Activated CD4-positive, alpha-beta T cell treated with anti-CD3 and anti-CD28 coated beads, Interleukin-2, amount 10 ng/mL, durations not matched to agents 7 days and 5 days (primary cell): ENCODE data around the gene PGF. TPM values are rescaled to one million over a fixed set of nuclear protein-coding genes. Genes with fewer than 3 reads are reported as not detected.

Experiments
- CTCF ChIA-PET: fragments of 350-600 bp; sonication (Branson Sonifier 250); formaldehyde crosslinking; loops from one replicate; lab custom pipeline; 2021; ENCODE audit warnings: antibody characterized with exemption; lab: Charles Lee
- POLR2A ChIA-PET: fragments of 350-600 bp; sonication (Branson Sonifier 250); formaldehyde crosslinking; loops from one replicate; lab custom pipeline; 2021; ENCODE audit warnings: antibody characterized with exemption; lab: Charles Lee
- DNase-seq: peaks from one replicate; pipeline ENCODE4 v3.0.0-alpha.2; 2020
- H3K27ac Mint-ChIP-seq: one replicate; pipeline ENCODE4 v1.8.0; 2021; ENCODE audit warnings: mild to moderate bottlenecking, moderate library complexity, mixed read lengths
- H3K27me3 Mint-ChIP-seq: one replicate; pipeline ENCODE4 v1.8.0; 2021; ENCODE audit warnings: mixed read lengths
- H3K36me3 Mint-ChIP-seq: one replicate; pipeline ENCODE4 v1.8.0; 2021; ENCODE audit warnings: low read depth, mixed read lengths
- H3K4me1 Mint-ChIP-seq: one replicate; pipeline ENCODE4 v1.8.0; 2021; ENCODE audit warnings: mixed read lengths
- H3K4me3 Mint-ChIP-seq: one replicate; pipeline ENCODE4 v1.8.0; 2021; ENCODE audit warnings: mild to moderate bottlenecking, moderate library complexity, mixed read lengths
- H3K9me3 Mint-ChIP-seq: one replicate; pipeline ENCODE4 v1.8.0; 2021; ENCODE audit warnings: mixed read lengths
- total RNA-seq, 2 experiments: library from RNA; stranded (reverse); gene quantifications; one replicate each; pipeline ENCODE4 v1.2.3, GENCODE V29; 2021

The PGF gene
- total RNA-seq, 2 experiments from 2014 or later, result 0.12 to 0.15 TPM

GRCh38 chr14:74977164-74977900, 21.9 kb upstream of the PGF start:
- CTCF ChIA-PET, result interaction anchor here (1.8 kb wide), 1 partner anchor 35 kb away, joined by 4 read pairs; no protein-coding TSS in a partner anchor
- POLR2A ChIA-PET, result no interaction called here
- no peak for DNase-seq
- H3K4me1 Mint-ChIP-seq, result peaks cover 8% of the 10 kb centered on the region
- no peak overlapping the region for H3K4me3 Mint-ChIP-seq
- no peaks in the 10 kb centered on the region for H3K27me3 Mint-ChIP-seq
- H3K27ac Mint-ChIP-seq, result no peak overlapping the region
- no peaks in the 10 kb centered on the region for H3K9me3 Mint-ChIP-seq
- no peaks in the 10 kb centered on the region for H3K36me3 Mint-ChIP-seq

GRCh38 chr14:74976264-74977113, 21.1 kb upstream of the PGF start:
- Mint-ChIP-seq H3K36me3 (no peaks in the 10 kb centered on the region), H3K27ac (no peak overlapping the region), H3K4me3 (no peak overlapping the region), H3K9me3 (no peaks in the 10 kb centered on the region), H3K4me1 (peaks cover 11% of the 10 kb centered on the region), H3K27me3 (no peaks in the 10 kb centered on the region)
- ChIA-PET POLR2A (no interaction called here), CTCF (interaction anchor here (1.8 kb wide), 1 partner anchor 35 kb away, joined by 4 read pairs; no protein-coding TSS in a partner anchor)
- no peak for DNase-seq

GRCh38 chr14:74975059-74975810, 19.8 kb upstream of the PGF start:
- DNase-seq, result no peak
- no peaks in the 10 kb centered on the region for H3K27me3 Mint-ChIP-seq
- H3K27ac Mint-ChIP-seq, result no peak overlapping the region
- no peak overlapping the region for H3K4me3 Mint-ChIP-seq
- H3K4me1 Mint-ChIP-seq, result peaks cover 11% of the 10 kb centered on the region
- ChIA-PET CTCF (no interaction called here), POLR2A (no interaction called here)
- no peaks in the 10 kb centered on the region for H3K9me3 Mint-ChIP-seq
- no peaks in the 10 kb centered on the region for H3K36me3 Mint-ChIP-seq

GRCh38 chr14:74974364-74975058, 19.1 kb upstream of the PGF start:
- H3K27ac Mint-ChIP-seq, result no peak overlapping the region
- ChIA-PET CTCF (interaction anchor here (1.7 kb wide), 1 partner anchor 89 kb away, joined by 4 read pairs; the partner anchor contains the start of gene ACYP1), POLR2A (no interaction called here)
- no peaks in the 10 kb centered on the region for H3K36me3 Mint-ChIP-seq
- no peak for DNase-seq
- H3K27me3 Mint-ChIP-seq, result no peaks in the 10 kb centered on the region
- H3K4me3 Mint-ChIP-seq, result no peak overlapping the region
- peaks cover 11% of the 10 kb centered on the region for H3K4me1 Mint-ChIP-seq
- no peaks in the 10 kb centered on the region for H3K9me3 Mint-ChIP-seq

GRCh38 chr14:74973905-74974363, 18.5 kb upstream of the PGF start:
- H3K27me3 Mint-ChIP-seq, result peaks cover 1% of the 10 kb centered on the region
- peaks cover 11% of the 10 kb centered on the region for H3K4me1 Mint-ChIP-seq
- ChIA-PET CTCF (interaction anchor here (1.2 to 1.7 kb wide), 2 partner anchors 19 to 90 kb away, joined by 4 to 5 read pairs; partner anchors contain the start of genes ACYP1 and PGF), POLR2A (no interaction called here)
- no peak overlapping the region for H3K27ac Mint-ChIP-seq
- no peak for DNase-seq
- no peak overlapping the region for H3K4me3 Mint-ChIP-seq
- no peaks in the 10 kb centered on the region for H3K36me3 Mint-ChIP-seq
- H3K9me3 Mint-ChIP-seq, result no peaks in the 10 kb centered on the region

- H3K27me3 Mint-ChIP-seq, result peaks cover 3% of the 10 kb centered on the region
- H3K36me3 Mint-ChIP-seq, result no peaks in the 10 kb centered on the region
- peaks cover 11% of the 10 kb centered on the region for H3K4me1 Mint-ChIP-seq
- CTCF ChIA-PET, result interaction anchor here (1.2 to 1.7 kb wide), 2 partner anchors 18 to 91 kb away, joined by 4 to 5 read pairs; partner anchors contain the start of genes ACYP1 and PGF
- peak; percentile 18 for DNase-seq
- no peak overlapping the region for H3K27ac Mint-ChIP-seq
- H3K9me3 Mint-ChIP-seq, result no peaks in the 10 kb centered on the region
- no peak overlapping the region for H3K4me3 Mint-ChIP-seq
- POLR2A ChIA-PET, result no interaction called here
Measured at GRCh38 chr14:74973003-74973653, 17.7 kb upstream of the PGF start.

GRCh38 chr14:74968811-74969210, 13.4 kb upstream of the PGF start:
- Mint-ChIP-seq H3K27me3 (peaks cover 9% of the 10 kb centered on the region), H3K36me3 (no peaks in the 10 kb centered on the region), H3K4me3 (no peak overlapping the region), H3K4me1 (peaks cover 8% of the 10 kb centered on the region), H3K27ac (no peak overlapping the region), H3K9me3 (no peaks in the 10 kb centered on the region)
- CTCF ChIA-PET, result interaction anchor here (0.6 to 1.9 kb wide), 4 partner anchors 19 to 109 kb away, joined by 3 to 8 read pairs (median 4); no protein-coding TSS in a partner anchor
- POLR2A ChIA-PET, result no interaction called here
- no peak for DNase-seq

GRCh38 chr14:74965486-74966153, 10.2 kb upstream of the PGF start:
- no peak overlapping the region for H3K27ac Mint-ChIP-seq
- no peaks in the 10 kb centered on the region for H3K4me1 Mint-ChIP-seq
- CTCF ChIA-PET, result interaction anchor here (1.2 to 2.2 kb wide), 4 partner anchors 10 to 105 kb away, joined by 3 to 6 read pairs (median 5); partner anchors contain the start of gene PGF
- no peaks in the 10 kb centered on the region for H3K36me3 Mint-ChIP-seq
- POLR2A ChIA-PET, result no interaction called here
- DNase-seq, result no peak
- no peak overlapping the region for H3K4me3 Mint-ChIP-seq
- H3K27me3 Mint-ChIP-seq, result peaks cover 9% of the 10 kb centered on the region
- no peaks in the 10 kb centered on the region for H3K9me3 Mint-ChIP-seq

GRCh38 chr14:74964787-74965485, 9.5 kb upstream of the PGF start:
- no peak overlapping the region for H3K27ac Mint-ChIP-seq
- no peaks in the 10 kb centered on the region for H3K4me1 Mint-ChIP-seq
- no peak overlapping the region for H3K4me3 Mint-ChIP-seq
- DNase-seq, result no peak
- H3K36me3 Mint-ChIP-seq, result no peaks in the 10 kb centered on the region
- H3K27me3 Mint-ChIP-seq, result peaks cover 9% of the 10 kb centered on the region
- ChIA-PET CTCF (interaction anchor here (1.2 to 2.2 kb wide), 6 partner anchors 10 to 104 kb away, joined by 3 to 6 read pairs (median 4); partner anchors contain the start of gene PGF), POLR2A (no interaction called here)
- H3K9me3 Mint-ChIP-seq, result no peaks in the 10 kb centered on the region

GRCh38 chr14:74963705-74964271, 8.4 kb upstream of the PGF start:
- no peak overlapping the region for H3K4me3 Mint-ChIP-seq
- DNase-seq, result no peak
- no peaks in the 10 kb centered on the region for H3K9me3 Mint-ChIP-seq
- no peak overlapping the region for H3K27ac Mint-ChIP-seq
- ChIA-PET CTCF (interaction anchor here (0.5 to 2.2 kb wide), 4 partner anchors 8 to 54 kb away, joined by 3 to 6 read pairs (median 4); partner anchors contain the start of gene PGF), POLR2A (interaction anchor here (0.5 kb wide), 1 partner anchor 34 kb away, joined by 5 read pairs; no protein-coding TSS in a partner anchor)
- H3K36me3 Mint-ChIP-seq, result no peaks in the 10 kb centered on the region
- H3K4me1 Mint-ChIP-seq, result no peaks in the 10 kb centered on the region
- H3K27me3 Mint-ChIP-seq, result peaks cover 6% of the 10 kb centered on the region
